ENCODE data around the gene SEC22A.

The SEC22A gene

DNA sequence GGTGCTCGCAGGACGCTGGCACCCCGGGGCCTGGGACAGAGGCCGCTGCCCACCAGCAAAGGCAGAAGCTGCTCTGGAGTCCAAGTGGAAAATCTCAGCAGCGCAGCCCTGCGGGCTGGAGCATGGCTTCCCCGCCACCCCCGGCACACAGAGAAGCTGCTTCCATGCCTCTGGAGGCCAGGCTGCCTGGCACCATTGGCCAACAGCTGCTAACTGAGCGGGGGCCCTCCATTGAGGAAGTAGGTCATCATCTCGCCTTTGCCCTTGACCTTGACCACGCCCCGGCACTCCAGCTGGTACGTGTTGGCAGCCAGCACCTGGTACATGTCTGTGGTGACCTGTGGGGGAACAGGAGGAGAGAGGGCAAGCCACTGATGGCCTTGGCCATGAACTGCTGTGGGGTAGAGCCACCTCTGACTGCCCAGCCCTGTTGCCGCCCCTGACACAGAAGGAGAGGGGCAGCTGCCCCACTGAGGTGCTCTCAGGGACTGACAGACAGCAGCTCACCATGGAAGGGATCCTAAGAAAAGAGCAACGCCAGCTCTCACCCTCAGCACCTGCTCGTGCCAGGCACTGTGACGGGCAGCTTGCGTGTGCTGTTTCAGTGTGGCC is 82.8 kb downstream of the SEC22A start:
- no peak for TF ChIP-seq ZNF274 (IDR thresholded peaks at IDR 0.05; ENCODE audit: low read depth, low read length)

DNA sequence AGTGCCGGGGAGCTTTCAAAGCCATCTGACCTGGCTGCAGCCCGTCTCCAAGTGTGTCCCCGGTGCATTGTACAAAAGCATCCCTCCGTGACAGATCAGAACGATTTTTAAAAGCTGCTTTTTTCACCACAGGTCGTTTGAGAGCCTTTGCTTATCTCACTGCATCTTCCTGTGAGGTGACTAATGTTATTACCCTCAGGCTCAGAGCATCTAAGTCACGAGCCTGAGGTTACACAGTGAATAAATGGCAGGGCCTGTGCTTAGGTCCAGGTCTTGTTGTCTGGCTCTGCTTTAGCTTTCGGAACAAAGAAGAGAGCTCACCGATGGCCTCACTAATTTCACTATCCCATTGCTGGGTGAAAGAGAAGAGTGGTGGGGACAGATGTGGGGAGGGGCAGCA is 83.3 kb downstream of the SEC22A start:
- TF ChIP-seq ZNF274 (IDR thresholded peaks at IDR 0.05; ENCODE audit: low read depth, low read length), result no peak
- H3K4me3 ChIP-seq (ENCODE audit: low read length), result no peak overlapping the region

More for the DNA sequence above, 82.8 kb downstream of the SEC22A start:
- H3K4me3 ChIP-seq (ENCODE audit: low read length), result no peak overlapping the region

DNA sequence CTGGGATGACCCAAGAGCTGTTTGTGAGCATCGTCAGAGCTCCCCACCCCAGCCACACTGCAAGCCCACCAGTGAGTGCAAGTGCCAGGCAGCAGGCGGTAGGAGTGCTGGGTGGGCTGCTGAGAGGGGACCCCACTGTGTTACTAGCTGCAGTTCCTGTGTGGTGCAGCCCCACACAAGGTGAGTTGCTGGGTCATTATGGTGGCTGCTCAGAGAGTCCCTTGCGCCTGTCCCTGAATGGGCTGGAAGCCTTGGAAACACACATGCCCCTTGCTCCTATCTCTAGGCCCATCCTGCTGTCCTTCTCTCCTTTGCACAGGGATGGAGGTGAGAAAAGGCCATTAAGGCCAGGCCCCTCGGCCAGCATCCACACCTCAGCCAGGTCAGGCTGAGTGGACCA is 83.7 kb downstream of the SEC22A start:
- no peak overlapping the region for H3K4me3 ChIP-seq (ENCODE audit: low read length)
- no peak for TF ChIP-seq ZNF274 (IDR thresholded peaks at IDR 0.05; ENCODE audit: low read depth, low read length)

DNA sequence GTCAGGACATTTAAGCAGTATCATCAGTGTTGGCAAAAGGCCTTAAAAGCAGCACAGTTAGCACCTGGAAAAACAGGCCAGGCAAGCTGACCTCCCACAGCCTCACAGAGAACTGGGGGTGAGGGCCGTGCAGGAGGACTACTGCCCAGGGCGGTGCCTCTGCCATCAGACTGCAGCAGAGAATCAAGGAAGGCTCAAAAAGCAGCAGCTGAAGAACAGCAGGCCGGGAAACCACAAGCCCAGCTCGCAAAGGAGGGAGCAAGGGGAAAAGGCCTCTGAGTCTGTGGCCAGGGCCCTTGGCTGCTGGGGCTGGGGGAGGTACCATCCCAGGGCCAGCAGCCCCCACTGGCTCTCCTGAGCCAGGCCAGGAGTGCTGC is 84.2 kb downstream of the SEC22A start:
- no peak overlapping the region for H3K4me3 ChIP-seq (ENCODE audit: low read length)
- TF ChIP-seq ZNF274 (IDR thresholded peaks at IDR 0.05; ENCODE audit: low read depth, low read length), result no peak

DNA sequence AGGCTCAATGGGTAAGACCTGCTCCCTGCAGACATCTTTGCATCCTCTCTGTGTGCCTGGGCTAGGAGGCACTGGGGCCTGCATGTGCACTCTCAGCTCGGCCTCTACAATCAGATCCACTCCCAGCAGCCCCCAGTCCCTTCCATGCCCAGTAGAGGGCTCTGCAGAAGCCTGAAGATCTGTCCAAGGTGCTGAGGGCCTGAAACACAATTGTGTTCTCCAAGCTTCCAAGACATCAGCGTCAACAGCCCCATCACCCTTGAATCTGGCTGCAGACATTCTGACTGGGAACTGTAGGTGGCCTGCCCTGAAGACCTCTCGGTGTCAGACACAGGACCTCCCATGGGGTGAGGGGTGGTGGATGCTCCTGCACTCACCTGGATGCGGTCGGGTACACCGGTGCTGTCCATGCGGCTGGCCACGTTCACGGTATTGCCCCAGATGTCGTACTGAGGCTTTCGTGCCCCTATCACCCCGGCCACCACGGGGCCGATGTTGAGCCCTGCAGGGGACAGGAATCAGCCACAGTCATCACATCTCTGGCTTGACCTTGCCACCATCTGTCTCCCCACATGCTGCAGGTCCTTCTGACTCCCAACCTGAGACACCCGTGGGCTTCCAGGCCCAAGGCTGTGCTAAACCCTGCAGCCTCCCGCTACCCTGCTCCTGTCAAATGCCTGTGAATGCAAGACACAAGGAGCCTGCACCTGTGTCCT is 84.7 kb downstream of the SEC22A start:
- no peak for TF ChIP-seq ZNF274 (IDR thresholded peaks at IDR 0.05; ENCODE audit: low read depth, low read length)
- H3K4me3 ChIP-seq (ENCODE audit: low read length), result no peak overlapping the region

DNA sequence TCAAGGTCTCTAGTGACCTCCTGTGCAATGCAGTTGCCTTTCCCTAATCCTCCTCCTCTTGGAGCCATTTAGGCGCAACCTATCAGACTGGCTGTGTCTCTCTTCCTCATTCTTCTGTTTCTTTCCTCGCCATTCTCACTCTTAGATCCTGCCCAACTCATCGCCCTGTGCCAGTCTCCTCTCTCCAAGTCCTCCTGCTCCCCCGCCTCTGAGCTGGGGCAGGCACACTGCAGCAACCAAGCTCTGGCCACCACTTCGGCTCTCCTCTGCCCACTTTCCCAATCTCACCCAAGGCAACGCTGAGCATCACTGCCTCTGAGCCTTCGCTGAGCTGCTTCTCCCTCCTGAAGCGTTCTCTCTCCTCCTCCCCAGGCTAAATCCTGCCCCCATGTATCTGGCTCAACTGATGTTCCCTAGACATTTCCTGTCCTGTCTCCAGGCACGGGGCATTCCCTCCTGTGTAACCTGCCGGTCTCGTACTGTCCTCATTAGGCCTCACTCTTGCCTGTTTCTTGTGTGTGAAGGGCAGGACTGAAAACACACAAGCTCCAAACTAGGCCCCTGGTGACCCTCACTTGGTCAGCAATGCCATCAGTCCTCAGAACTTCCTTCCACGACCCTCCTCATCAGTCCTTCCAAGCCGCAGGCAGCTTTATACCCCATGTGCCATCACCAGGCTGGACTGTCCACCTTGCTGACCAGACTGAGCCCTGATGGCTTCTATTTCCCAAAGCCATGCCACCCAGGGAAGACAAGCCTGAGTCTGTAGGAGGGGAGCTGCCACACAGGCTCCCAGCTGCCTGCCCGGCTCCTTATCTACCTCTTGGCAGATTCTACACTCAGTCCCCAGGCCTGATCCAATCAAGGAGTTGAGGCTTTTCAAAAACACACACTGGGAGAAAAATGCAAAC is 85.6 kb downstream of the SEC22A start:
- H3K4me3 ChIP-seq (ENCODE audit: low read length), result no peak overlapping the region
- TF ChIP-seq ZNF274 (IDR thresholded peaks at IDR 0.05; ENCODE audit: low read depth, low read length), result no peak

DNA sequence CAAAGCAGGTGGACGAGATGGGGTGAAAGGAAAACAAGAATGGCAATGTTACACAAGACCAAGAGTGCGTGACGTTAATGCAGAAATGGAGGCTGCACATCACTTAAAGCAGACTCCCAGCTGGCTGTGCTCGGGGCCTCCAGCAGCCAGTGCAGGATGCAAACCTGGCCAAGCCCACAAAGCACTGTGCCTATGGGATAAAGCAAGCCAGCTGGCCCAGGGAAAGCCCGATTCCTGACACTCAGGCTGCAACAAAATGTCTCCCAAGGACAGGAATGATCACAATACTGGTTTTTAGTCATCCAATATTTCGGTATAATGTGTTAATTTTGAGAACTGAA is 86.2 kb downstream of the SEC22A start:
- H3K4me3 ChIP-seq (ENCODE audit: low read length), result no peak overlapping the region
- TF ChIP-seq ZNF274 (IDR thresholded peaks at IDR 0.05; ENCODE audit: low read depth, low read length), result no peak

DNA sequence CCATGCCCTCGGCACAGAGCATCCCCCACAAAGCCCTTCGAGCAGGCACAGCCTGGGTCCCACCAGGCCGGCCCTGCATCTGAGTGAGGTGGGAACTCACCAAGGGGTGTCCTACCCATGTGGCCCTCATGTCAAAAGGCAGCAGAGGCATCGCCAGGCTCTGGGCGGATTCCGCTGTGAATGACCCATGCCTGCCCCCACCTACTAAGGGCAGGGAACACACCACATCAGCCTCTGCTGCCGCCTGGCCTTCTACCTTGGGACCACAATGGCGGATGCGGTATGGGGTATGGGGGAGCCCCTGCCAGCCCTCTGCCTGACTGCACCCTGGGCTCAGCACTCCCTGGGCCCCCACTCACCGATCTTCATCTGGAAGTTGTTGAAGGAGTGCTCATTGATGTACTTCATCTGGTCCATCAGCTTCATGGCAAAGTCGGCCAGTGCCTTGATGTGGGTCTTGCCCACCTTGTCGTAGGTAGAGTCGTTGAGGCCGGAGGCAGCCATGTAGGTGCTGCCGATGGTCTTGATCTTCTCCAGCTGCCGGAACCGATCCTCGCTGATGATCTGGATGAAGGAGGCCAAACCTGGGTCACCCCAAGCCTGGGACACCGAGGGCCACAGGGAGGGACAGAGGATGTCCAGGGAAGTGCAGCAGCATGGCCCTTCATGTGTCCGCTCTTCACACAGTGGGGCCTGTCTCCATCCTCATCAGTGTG is 87.8 kb downstream of the SEC22A start:
- TF ChIP-seq ZNF274 (IDR thresholded peaks at IDR 0.05; ENCODE audit: low read depth, low read length), result no peak
- H3K4me3 ChIP-seq (ENCODE audit: low read length), result no peak overlapping the region

DNA sequence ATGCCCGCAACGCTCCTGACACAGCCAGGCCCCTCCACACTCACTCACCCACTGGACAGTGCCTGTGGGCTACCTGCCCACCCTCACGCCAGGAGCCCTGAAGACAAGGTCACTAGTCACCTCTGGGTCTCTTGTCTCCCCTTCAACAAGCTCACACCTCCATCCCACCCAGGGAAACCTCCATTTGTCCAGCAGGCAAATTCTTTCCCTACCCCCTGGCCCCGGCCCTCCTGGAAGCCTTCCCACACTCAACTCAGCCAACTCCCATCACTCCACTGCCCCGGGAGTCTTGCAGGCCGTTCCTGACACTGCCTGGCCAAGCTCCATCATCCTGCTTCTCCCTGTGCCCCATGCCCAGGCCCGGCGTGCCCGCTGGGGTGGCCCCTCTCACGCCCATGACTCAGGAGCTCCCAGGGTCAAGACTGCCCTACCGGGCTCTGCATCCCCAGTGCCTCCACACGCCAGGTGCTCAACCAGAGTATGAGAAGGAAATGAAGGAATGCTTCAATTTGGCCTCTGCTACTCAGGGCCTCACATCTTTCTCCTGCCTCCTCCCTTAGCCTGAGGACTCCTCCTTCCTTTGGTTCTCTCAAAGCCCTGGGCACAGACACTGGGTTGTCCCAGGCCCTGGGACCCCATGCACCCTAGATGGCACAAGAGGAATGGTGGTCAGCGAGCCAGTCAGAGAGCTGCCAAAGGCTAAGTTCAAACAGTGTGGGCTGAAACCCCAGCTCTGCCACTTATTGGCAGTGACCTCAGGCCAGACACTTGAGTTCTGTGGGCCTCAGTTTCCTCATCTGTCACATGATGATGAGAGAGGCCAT is 88.6 kb downstream of the SEC22A start:
- no peak for TF ChIP-seq ZNF274 (IDR thresholded peaks at IDR 0.05; ENCODE audit: low read depth, low read length)
- H3K4me3 ChIP-seq (ENCODE audit: low read length), result no peak overlapping the region

DNA sequence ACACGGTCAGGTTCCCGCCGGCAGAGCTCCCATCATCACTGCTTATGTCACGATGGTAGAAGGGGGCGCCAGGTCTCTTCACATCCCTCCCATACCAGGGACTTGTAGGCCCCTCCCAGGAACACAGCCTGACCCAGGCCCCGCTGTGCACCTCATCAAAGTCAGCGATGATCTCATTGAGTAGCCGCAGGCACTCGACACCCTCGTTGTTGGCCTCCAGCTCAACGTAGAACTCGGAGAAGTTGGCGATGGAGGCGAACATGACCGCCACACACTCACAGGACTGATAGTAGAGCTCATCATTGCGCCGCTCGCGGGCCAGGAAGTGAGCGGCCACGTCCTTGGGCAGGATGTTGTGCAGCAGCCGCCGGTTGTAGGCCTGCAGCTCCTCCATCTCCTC is 89.2 kb downstream of the SEC22A start:
- no peak for TF ChIP-seq ZNF274 (IDR thresholded peaks at IDR 0.05; ENCODE audit: low read depth, low read length)
- no peak overlapping the region for H3K4me3 ChIP-seq (ENCODE audit: low read length)

DNA sequence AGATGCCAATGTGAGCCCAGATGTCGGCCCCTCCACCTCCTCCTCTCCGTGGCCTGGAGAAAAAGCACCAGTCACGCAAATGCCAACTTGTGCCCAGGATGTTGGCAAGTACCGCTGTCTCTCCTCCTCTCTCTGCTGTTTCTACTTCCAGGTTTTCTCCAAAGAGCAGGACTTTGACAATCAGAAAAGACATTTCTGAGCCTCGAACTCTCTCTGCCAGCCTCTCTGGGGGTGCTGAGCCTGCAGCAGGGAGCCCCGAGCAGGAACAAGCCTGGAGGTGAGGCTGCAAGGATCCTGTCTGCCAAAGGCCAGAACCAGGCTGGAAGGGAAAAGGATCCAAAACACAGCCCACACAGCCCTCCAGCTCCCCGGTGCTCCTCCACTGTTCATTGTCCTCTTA is 89.7 kb downstream of the SEC22A start:
- no peak for TF ChIP-seq ZNF274 (IDR thresholded peaks at IDR 0.05; ENCODE audit: low read depth, low read length)
- no peak overlapping the region for H3K4me3 ChIP-seq (ENCODE audit: low read length)

DNA sequence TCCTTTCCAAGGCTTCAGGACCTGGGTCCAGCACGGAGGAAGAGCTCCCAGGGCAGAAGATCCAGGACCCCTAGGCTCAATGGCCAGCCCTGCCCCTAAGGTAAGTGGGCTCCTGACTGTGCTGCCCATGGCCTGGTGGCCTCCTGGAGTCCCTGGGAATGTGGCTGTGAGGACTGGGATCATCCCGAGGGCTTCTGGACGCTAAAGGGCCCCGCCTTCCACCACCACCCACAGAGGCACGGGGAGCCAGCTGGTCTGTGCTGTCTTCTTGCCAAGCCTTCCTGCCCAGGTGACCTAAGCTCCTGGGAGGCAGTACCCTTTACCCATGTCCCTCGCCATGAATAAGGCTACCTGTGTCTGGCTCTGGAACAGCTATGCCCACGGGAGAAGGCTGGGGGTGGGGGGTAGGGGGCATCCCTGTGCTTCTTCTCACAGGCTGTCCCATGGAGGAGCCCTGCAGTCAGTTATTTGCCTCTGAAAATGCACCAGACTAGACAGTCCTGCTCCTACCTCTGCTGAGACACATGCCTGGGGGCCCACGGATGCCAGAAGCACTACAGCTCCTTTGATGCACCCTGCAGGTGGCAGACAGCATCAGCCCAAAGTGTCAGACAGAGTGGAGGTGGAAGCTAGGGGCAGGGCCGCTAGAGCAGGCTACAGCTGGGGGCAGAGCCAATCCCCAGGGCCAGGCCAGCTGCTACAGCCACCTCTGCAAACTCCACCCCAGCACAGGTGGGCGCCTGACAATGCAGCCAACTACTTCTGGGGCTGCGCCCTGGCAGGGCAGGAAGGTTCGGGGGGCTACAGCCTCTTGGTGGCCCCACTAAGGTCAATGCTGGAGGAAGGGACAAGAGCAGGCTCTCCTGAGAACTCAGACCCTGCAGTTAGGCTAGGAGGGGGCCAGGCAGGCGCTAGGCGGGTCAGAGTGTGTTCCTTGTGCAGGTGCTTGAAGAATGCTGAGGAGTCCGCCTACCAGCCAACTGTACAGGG is 90.9 kb downstream of the SEC22A start:
- TF ChIP-seq ZNF274 (IDR thresholded peaks at IDR 0.05; ENCODE audit: low read depth, low read length), result no peak
- no peak overlapping the region for H3K4me3 ChIP-seq (ENCODE audit: low read length)

Data from GM08714 (cell line).